Embryonic facial prominence (tissue), 1 donor: Measurements from ENCODE around the gene CHST9.
"Not testable (repeated sequence)": the region's sequence is repeated elsewhere in the genome, so short reads cannot be mapped to it uniquely, and the experiment has no call there.

ENCODE experiments used
- DNase-seq: peaks from one replicate; pipeline ENCODE4 v3.0.0-alpha.2; 2016; ENCODE audit errors: extremely low spot score

CHST9 gene

DNA sequence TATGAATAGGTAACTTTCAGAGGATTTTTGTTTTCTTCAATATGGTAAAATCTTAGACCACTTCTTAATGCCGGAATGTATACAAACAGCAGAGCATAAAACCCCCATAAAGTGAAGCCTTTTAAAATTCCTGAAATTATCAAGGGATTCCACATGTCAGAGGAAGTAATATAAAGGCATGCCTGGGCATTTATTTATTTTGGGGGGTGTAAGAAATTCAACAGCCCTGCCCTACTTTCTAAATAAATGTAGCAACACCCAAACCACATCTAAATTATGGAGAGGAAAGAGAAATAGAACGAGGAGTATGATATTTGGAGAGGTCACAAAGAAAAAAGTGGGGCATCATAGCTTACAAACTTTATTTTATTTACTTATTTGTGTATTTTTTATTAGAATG is 9.9 kb downstream of the CHST9 start:
- DNase-seq: no peak

DNA sequence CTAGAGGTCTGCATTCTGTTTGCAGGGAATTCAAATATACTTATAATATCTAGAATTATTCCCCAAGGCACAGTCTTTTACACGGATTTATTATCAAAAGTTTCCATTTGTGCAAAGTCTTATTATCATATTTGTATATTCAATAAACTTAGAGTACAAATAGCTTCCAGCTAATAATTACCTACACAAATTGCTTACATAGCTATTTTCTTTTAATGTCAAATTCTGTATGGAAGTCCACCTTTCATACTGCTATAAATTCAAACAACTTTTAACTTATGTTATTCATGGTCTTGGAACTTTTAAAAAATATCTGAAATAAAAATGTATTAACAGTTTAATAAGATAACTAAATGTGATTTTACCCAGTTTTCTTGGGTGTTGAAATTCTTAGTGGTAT is 13.1 kb downstream of the CHST9 start:
- DNase-seq: no peak

DNA sequence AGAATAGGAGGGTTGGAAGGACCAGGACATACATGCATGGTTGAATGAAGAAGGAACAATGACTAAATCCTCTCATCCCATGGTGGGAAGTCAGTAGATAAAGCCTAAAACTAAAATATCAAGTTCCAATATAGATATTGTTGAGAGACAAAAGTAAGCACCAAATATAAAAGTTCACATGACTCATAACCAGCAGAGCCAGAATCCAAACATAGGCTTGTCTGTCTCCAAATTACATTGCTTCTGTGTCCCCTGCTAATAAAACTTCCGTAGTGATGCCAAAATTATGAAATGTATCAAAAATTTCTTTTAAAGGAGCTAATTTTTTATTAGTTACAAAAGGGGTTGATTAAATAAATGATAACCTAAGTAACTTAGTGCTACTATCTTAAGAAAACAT is 19.7 kb downstream of the CHST9 start:
- no peak for DNase-seq

DNA sequence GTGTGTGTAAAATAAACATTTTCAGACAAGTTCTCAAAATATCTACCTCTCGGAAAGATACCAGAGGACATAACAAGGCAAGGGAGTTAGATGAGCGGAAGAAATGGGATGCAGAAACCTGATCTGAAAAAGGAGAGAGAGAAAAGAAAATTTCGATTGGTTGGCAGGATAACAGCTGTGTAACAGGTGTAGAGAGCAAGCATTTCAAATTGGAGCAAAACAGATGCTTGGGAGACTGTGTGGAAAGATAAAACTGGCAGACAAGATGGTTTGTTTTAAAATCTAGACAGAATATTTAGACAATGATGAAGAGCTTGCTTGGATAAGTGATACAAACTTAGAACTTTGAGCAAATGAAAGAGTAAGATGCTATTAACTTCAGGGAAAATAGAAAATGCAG is 20.2 kb downstream of the CHST9 start:
- DNase-seq: no peak

DNA sequence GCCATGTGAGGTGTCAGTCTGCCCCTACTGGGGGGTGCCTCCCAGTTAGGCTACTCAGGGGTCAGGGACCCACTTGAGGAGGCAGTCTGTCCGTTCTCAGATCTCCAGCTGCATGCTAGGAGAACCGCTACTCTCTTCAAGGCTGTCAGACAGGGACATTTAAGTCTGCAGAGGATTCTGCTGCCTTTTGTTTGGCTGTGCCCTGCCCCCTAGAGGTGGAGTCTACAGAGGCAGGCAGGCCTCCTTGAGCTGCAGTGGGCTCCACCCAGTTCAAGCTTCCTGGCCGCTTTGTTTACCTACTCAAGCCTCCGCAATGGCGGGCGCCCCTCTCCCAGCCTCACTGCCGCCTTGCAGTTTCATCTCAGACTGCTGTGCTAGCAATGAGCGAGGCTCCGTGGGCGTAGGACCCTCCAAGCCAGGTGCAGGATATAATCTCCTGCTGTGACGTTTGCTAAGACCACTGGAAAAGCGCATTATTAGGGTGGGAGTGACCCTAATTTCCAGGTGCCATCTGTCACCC is 21.9 kb downstream of the CHST9 start:
- DNase-seq: not testable (repeated sequence)

DNA sequence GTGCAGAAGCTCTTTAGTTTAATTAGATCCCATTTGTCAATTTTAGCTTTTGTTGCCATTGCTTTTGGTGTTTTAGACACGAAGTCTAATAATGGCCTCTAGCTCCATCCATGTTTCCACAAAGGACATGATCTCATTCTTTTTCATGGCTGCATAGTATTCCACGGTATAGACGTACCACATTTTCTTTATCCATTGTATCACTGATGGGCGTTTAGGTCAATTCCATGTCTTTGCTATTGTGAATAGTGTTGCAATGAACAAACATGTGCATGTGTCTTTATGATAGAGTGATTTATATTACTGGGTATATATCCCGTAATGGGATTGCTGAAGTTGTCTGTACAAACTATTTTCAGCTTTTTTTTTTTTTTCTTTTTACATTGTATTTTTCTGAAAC is 35.9 kb downstream of the CHST9 start:
- not testable (repeated sequence) for DNase-seq

DNA sequence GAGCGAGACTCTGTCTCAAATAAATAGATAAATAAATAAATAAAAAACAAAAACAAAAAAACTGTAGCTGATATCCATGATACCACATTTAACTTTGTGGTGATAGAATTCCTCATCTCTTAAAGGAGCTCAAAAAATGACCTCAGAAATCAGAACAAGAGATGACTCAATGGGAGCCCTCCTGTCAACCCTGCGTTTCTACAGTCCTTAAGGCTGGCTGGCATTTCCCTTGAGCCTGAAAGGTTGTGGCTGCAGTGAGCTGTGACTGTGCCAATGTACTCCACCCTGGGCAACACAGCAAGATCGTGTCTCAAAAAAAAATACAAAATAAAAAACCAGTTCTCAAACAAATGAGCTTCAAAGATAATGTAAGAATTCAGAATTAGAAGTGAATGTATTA is 40.4 kb downstream of the CHST9 start:
- DNase-seq: no peak

DNA sequence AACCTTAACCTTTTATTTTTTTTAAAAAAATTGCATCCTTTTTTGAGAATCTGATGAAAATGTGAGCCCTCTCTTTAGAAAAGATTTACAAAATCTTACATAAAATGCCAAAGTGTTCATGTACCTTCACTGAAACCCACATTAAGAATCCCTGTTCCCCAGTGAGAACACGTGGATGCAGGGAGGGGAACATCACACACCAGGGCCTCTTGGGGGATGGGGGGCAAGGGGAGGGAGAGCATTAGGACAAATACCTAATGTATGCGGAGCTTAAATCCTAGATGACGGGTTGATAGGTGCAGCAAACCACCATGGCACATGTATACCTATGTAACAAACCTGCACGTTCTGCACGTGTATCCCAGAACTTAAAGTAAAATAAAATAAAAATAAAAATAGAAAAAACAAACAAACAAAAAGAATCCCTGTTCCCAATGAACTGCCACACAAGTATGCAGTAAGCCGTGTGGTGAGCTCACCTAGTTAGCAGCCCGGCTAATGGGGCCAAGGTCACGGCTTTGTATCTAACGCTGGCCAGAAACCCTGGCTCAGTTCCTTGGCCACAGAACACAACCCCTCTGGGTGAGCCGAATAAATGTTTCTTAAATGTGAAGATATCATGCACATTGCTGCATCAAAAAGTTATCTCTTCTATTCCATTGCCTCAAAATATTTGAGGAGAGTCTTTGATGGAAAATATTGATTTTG is 41.4 kb downstream of the CHST9 start:
- DNase-seq: no peak

DNA sequence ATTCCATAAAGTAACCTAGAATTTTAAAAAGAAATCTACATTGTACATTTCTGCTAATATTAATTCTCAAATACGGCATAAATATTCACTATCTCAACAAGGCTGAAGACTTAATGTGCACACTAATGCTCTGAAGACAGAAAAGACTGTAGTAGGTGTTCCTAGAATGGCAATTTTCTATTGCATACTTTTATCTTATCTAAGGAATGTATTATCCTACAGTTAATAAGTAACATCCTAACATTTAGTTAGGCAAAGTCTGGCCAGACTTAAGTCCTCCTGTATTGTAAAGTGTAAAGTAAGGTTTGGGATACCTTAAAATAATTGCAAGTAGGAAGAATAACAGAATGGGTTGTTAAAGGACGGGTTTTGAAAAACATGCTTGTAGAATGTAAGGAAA is 42.2 kb downstream of the CHST9 start:
- no peak for DNase-seq

DNA sequence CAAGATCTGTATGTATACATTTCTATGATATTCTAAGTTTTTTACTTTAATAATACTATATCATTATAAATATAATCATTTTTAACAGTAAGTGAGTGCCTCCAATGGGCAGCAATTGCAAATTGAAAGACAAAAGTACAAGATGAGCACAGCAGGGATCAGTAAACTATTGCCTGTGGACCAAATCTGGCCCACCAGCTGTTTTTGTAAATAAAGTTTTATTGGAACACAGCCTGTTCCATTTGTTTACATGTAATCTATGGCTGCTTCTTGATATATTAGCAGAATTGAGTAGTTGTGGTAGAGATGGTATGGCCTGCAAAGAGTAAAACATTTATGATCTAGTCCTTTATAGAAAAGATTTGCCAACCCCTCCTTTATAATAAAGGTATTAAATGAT is 43.2 kb downstream of the CHST9 start:
- no peak for DNase-seq

DNA sequence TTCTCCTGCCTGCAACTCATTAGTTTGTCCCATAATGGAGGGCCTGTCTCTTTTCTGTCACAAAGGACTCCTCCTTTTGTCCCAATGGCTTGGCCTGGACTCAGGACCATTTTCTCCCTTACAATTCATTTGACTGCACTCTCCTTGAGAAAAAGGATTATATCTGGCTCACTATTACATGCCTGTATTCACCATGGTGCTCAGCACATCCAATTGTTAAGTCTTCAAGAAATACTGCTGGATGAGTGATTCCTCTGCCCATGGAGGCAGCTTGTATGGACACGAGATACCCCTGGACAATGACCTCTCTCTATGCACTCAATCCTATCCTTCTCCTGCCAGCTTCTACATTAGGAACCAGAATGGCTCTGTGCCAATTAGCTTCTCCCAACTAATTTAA is 47.0 kb downstream of the CHST9 start:
- no peak for DNase-seq

DNA sequence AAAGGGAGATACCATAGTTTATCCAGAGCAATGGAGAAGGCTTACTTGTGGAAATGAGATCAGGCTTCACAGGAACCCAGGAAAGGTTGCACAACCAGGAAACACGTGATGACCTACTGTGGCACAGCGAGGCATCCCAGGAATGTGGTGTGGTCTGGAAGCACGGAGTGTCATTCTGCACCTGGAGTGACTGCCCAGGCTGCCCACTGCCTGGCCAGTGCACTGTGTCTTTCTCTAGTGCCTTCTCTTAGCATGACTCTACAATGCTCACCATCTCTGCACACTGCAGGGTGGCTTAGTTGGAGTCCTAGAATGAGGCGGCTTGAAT is 48.9 kb downstream of the CHST9 start:
- DNase-seq: no peak

DNA sequence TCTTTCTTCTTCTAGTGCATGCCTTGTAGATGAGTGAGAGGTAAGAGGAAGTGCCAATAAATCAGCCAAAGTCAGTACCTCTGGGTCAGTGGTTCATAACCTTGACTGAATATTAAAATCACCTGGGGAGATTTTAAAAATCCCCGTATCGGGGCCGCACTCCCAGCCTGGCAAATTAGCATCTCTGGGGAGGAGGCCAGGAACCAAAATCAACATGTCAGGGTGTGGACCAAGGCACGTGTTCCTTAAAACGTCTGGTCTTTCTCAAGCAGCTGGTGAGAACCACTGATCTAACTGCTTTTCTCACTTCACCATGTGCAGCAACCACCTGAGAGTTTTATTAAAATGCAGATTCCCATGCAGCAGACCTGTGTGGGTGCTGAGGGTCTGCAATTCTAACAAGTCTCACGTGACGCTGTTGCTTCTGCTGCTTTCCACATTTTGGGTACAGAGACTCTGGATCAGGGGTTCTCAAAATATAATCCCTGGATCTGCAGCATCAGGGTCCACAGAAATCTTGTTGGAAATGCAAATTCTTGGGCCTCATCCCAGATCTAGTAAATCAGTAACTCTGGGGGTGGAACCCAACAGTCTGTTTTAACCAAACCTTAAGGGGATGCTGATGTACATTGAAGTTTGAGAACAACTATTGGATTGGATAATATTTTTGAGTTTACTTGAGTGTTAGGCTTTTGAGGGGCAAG is 49.5 kb downstream of the CHST9 start:
- DNase-seq: no peak

DNA sequence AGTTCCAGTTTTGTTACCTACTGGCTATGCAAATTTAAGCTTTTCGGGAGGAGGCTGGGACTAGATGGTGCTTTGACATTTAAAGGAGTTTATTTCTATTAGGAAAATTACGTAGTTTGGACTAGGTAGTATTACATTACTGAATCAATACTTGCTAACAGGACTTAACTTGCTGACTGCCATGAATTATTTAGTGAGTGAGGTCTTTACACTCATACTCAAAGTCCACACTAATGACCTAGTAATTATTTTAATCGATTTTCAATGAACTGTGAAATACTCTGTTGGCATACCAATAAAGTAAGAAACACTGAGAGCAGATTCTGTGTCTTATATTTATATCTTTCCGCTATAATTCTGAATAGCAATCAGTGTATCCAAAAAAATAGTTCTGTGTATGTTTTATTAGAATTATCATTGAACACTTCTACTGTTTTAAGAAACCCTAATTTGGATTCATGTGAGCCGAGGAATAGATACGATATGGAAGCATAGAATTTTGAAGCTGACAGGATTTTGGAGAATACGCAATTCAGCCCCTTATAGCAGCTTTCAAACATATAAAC is 55.0 kb downstream of the CHST9 start:
- no peak for DNase-seq

DNA sequence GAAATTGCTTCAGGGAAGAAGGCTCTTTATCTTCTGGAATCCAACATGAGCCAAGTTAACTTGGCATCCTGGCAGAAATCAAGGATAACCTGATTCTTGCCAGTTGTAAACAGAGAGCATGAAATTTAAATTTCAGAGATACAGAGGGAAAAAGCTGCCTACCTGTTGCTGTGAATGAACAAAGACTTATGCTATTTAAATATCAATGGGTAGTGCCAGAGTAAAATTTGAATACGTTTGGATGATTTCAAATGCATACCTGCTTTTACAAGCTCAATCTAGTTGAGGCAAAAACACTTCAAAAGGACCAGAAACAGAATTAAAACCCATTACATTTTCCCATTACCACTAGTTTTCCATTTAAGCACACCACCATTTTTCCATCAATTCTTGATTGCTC is 60.9 kb downstream of the CHST9 start:
- DNase-seq: no peak

DNA sequence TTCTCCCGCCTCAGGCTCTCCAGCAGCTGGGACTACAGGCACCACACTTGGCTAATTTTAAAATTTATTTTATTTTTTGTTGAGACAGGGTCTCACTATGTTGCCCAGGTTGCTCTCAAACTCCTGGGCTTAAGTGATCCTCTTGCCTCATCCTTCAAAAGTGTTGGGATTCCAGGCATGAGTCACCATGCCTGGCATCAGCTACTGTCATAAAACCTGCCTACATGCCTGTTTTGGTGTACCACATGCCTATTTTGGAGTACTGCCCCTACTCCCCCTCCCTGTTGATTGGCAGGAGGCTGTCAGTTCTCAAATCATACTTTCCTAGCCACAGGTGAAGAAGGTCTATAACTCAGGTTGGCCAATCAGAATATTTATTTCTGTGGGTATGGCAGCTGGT is 64.0 kb downstream of the CHST9 start:
- DNase-seq: no peak

DNA sequence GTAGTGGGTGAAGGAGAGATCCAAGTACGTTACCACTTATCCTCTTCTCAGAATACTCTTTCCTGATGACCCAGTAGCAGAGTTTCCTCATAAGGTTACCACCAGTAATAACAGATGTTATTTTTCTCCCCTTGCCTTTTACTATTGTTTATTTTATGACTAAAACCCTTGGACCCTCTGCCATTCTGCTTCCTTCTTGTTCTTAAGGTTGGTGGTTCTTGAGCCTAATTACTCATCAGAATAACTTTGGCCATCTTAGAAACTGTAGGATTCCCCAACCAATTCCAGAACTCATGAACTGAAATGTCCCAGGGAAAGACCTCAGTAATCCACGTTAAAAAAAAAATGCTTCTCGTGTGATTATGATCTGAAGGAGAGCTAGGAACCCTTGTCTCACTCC is 64.9 kb downstream of the CHST9 start:
- DNase-seq: no peak

DNA sequence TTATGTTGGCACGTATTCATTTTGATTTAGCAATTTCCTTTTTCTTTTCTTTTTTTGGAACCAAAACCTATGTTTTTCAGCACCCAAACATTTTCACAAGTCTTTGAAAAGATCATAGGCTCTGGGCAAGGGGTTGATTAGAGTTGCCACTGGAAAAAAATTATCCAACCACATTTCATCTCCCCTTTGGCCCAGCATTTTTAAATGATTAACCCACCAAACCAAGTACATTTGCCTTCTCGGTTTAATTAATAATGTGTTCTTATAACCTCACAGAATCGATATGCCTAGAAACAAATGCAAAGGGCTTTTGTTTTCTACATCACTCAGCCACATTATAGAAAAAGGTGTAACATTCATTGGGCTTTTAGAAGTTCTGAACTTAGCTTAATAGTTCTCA is 66.1 kb downstream of the CHST9 start:
- no peak for DNase-seq

DNA sequence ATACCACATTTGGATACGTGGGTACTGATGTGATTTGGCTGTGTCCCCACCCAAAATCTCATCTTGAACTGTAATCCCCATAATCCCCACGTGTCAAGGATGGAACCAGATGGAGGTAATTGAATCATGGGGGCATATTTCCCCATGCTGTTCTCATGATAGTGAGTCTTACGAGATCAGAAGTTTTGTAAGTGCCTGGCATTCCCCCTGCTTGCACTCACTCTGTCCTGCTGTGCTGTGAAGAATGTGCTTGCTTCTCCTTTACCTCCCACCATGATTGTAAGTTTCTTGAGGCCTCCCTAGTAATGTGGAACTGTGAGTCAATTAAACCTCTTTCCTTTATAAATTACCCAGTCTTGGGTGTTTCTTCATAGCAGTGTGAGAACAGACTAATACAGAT is 70.3 kb downstream of the CHST9 start:
- DNase-seq: no peak

DNA sequence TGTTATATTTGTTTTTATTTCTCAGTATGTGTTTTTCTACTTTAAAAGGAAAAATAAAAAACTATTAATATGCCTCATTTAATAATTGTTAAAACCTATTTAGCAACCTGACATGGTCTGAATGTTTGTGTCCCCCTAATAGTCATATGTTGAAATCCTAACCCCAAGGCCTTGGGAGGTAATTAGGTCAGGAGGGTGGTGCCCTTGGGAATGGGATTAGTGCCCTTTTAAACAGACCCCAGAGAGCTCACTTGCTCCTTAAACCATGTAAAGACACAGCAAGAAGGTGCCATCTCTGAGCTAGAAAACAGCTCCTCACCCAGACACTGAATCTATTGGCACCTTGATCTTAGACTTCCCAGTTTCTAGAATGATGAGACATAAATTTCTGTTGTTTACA is 71.8 kb downstream of the CHST9 start:
- DNase-seq: no peak

DNA sequence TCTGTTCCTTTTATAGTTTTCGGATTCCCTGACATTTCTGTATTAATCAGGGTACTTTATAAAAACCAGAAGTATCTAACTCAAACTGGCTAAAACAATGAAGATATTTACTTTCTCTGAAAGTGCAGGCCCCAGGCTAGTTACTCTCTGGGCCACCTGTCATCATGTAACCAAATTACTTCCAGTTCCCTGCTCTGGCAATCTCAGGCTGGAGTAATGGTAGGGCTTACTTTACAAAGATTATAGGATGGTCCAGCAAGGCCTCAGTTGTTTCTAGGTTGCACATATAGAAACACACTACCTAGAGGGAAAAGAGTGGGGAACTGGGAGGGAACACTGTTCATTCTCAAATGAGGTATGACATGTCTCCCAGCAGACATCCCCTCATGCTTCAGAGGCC is 74.8 kb downstream of the CHST9 start:
- DNase-seq: no peak

DNA sequence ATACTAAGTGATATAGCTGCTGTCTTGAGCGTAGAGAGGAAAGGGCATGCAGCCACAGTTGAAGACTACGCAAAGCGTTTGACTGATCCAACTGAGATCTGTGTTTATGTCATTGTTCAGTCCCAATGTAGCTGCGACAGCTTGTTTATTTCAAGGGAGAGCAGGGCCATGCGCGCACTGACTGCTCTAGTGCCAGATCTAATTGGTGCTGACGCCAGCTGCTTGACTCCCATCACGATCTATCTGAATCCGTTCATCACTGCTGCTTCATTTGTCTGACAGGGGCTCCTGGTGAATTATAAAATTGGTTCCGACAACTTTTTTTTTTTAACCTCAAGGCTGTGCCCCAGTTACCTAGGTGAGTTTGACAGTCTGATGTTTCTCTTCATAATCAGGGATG is 75.7 kb downstream of the CHST9 start:
- DNase-seq: no peak

DNA sequence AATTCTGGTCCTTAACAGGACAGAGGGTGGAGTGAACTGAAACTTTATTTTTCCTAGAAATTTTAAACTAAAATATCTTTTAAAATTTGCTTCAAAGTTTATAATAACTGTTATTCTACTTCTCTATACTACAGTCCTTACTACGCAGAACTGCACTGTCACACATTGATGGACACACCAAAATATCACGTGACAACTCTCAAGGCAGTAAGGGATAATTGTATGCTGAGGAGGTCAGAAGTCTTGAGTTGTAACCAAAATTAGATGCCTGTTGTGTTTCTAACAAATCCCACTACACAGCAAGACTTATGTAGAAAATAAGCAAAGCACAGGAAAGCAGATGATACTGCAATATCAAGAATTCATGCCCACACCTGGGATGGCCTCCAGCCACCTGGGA is 76.3 kb downstream of the CHST9 start:
- no peak for DNase-seq
